ENCODE results near the gene ZEB2. TPM values are rescaled to one million over a fixed set of nuclear protein-coding genes. Genes with fewer than 3 reads are reported as not detected.

The ZEB2 gene
- total and polyA plus RNA-seq, 2 of the 8 experiments (the other 6 are each of a cell fraction or from before 2014, with no cell fraction given): 0.38 TPM; not detected in 1

- H2BK20ac ChIP-seq (ENCODE audit: low read length): no peak overlapping the region
- no peaks in the 10 kb centered on the region for H3K9me3 ChIP-seq (ENCODE audit: insufficient read depth in 2 of 2, low read depth in 1 of 2, low read length in 1 of 2)
- H3K27me3 ChIP-seq (replicated peaks in 1 of 4; ENCODE audit: control insufficient read depth in 3 of 4, extremely low read depth in 1 of 4, insufficient read depth in 3 of 4, low read length in 3 of 4): no peaks in the 10 kb centered on the region; a peak in 2 of 7 replicates
- ChIA-PET POLR2A (ENCODE audit: partially characterized antibody) (no interaction called here), CTCF (ENCODE audit: partially characterized antibody) (interaction anchor here (0.5 to 6.3 kb wide), 3 partner anchors 9 to 192 kb away, joined by 3 to 34 read pairs (median 4); no protein-coding TSS in a partner anchor)
- no peaks in the 10 kb centered on the region for H3K79me1 ChIP-seq (ENCODE audit: low read depth, low read length)
- no peak overlapping the region for H3K23ac ChIP-seq (ENCODE audit: insufficient read length)
- no peaks in the 10 kb centered on the region for H4K20me1 ChIP-seq (replicated peaks in 1 of 2; ENCODE audit: control insufficient read depth in 1 of 2, insufficient read depth in 2 of 2, low read length in 2 of 2)
- no peaks in the 10 kb centered on the region; a peak in 1 of 7 replicates for H3K4me1 ChIP-seq (replicated peaks in 1 of 4; ENCODE audit: control insufficient read depth in 3 of 4, insufficient read depth in 4 of 4, low read length in 3 of 4)
- no peak overlapping the region for H3K18ac ChIP-seq (ENCODE audit: extremely low read depth, low read length)
- H2AK5ac ChIP-seq (ENCODE audit: low read depth, low read length): no peak overlapping the region
- no peaks in the 10 kb centered on the region for H3K23me2 ChIP-seq (ENCODE audit: low read depth, low read length)
- H2BK5ac ChIP-seq (ENCODE audit: low read depth, low read length): no peak overlapping the region
- H2BK15ac ChIP-seq (ENCODE audit: low read length): no peak overlapping the region
- no peak overlapping the region for H2BK120ac ChIP-seq (replicated peaks; ENCODE audit: low read depth, low read length)
- WGBS, 2 experiments (ENCODE audit: extremely low coverage in 1 of 2, insufficient coverage in 1 of 2, insufficient read length in 1 of 2, insufficient replicate concordance in 2 of 2, low coverage in 1 of 2, low lambda C conversion rate in 2 of 2, missing lambda C conversion rate in 1 of 2): 85% methylated on average over 9 of the region's 9 CpGs; no CpG with 5 or more reads in 1 of the 2 experiments
- no peak overlapping the region for H3K4ac ChIP-seq (replicated peaks; ENCODE audit: insufficient read length, low read depth, low read length)
- H4K5ac ChIP-seq (ENCODE audit: insufficient read length, low read depth, low read length): no peak overlapping the region
- no peak for FAIRE-seq
- DNase-seq (ENCODE audit: low read depth in 1 of 2, low spot score in 2 of 2): no peak
- no peak overlapping the region for H2BK12ac ChIP-seq (ENCODE audit: low read depth, low read length)
- no peak overlapping the region for H3K4me2 ChIP-seq (ENCODE audit: insufficient read depth in 1 of 2, low read depth in 2 of 2, low read length in 2 of 2)
- no peak overlapping the region for H3K27ac ChIP-seq (ENCODE audit: low read depth, low read length)
- no peaks in the 10 kb centered on the region for H3K79me2 ChIP-seq (ENCODE audit: control insufficient read depth in 1 of 2, insufficient read depth in 2 of 2, low read length in 2 of 2)
- H3K14ac ChIP-seq (ENCODE audit: insufficient read length): no peak overlapping the region
- no peak overlapping the region for H3K4me3 ChIP-seq (ENCODE audit: extremely low read depth in 1 of 4, insufficient read depth in 2 of 4, low read depth in 3 of 4, low read length in 4 of 4)
- no peak for TF ChIP-seq CTCF (IDR thresholded peaks at IDR 0.05; ENCODE audit: control extremely low read depth in 1 of 3, insufficient read depth in 1 of 3, low read depth in 1 of 3, low read length in 3 of 3)
- TF ChIP-seq SIRT6 (IDR thresholded peaks at IDR 0.05; ENCODE audit: low read length): no peak
- no peak for TF ChIP-seq TBP (IDR thresholded peaks at IDR 0.05; ENCODE audit: low read depth, low read length)
- no peak for TF ChIP-seq CBX5 (IDR thresholded peaks at IDR 0.05; ENCODE audit: low read depth, low read length)
- TF ChIP-seq SUZ12 (IDR thresholded peaks at IDR 0.05; ENCODE audit: low read length): no peak
- TF ChIP-seq KDM1A (IDR thresholded peaks at IDR 0.05; ENCODE audit: borderline replicate concordance, low read length): no peak
- TF ChIP-seq SP4 (IDR thresholded peaks at IDR 0.05; ENCODE audit: low read length): no peak
- no peak for TF ChIP-seq EGR1 (IDR thresholded peaks at IDR 0.05; ENCODE audit: borderline replicate concordance, low read depth, low read length)
- TF ChIP-seq PHF8 (conservative IDR thresholded peaks at IDR 0.05; ENCODE audit: low read depth, low read length): no peak
- TF ChIP-seq FOSL1 (IDR thresholded peaks at IDR 0.05; ENCODE audit: insufficient read depth, low read depth, low read length): no peak
- no peak for TF ChIP-seq BCL11A (IDR thresholded peaks at IDR 0.05; ENCODE audit: low read depth in 2 of 2, low read length in 2 of 2)
- H3K56ac ChIP-seq (replicated peaks; ENCODE audit: insufficient read length, low read depth, low read length): no peak overlapping the region
- no peak overlapping the region for H4K8ac ChIP-seq (ENCODE audit: extremely low read depth, insufficient read depth, low read length)
- H4K91ac ChIP-seq (replicated peaks; ENCODE audit: insufficient read length, low read length): no peak overlapping the region
- no peaks in the 10 kb centered on the region for H3K36me3 ChIP-seq (ENCODE audit: control insufficient read depth in 2 of 4, insufficient read depth in 4 of 4, low read length in 3 of 4)
- no peak overlapping the region for H2AFZ ChIP-seq (ENCODE audit: low read length)
- H3K9ac ChIP-seq (replicated peaks in 1 of 4; ENCODE audit: extremely low read depth in 1 of 4, low read depth in 3 of 4, low read length in 3 of 4): no peak overlapping the region
These were observed 58.6 kb downstream of the ZEB2 start for GRCh38 chr2:144461308-144461766.
